CD14-positive monocyte (primary cell): ENCODE results near the gene ZC3H8. TPM values are rescaled to one million over a fixed set of nuclear protein-coding genes. Genes with fewer than 3 reads are reported as not detected.

Experiments used
- DNase-seq, 3 donors: peaks; one replicate each; pipeline ENCODE4 v3.0.0-alpha.2; 2011 to 2022
- H2AFZ ChIP-seq: 2 replicates; pipeline ENCODE4 v1.6.0; 2012; ENCODE audit warnings: mild to moderate bottlenecking, low read depth, low read length, inconsistent platforms; ENCODE audit not compliant: insufficient read depth, poor library complexity, severe bottlenecking
- H3K27ac ChIP-seq, 2 donors: 1 replicate in 1 of 2; 2 replicates in 1 of 2; pipeline ENCODE4 v1.5.1; 2012 to 2013; ENCODE audit warnings: low read length in 2 of 2, control low read depth in 1 of 2, inconsistent platforms in 1 of 2, low read depth in 1 of 2, mild to moderate bottlenecking in 1 of 2
- H3K27me3 ChIP-seq, 2 donors: one replicate each; pipeline versions ENCODE4 v1.6.0 to v1.6.1; 2011 to 2013; ENCODE audit warnings: low read length in 2 of 2; ENCODE audit not compliant: control insufficient read depth in 2 of 2, insufficient read depth in 2 of 2
- H3K36me3 ChIP-seq, 2 donors: replicated peaks in 1 of 2; 1 replicate in 1 of 2; 2 replicates in 1 of 2; pipeline versions ENCODE4 v1.5.1 to v1.6.1; 2012 to 2013; ENCODE audit warnings: low read length in 2 of 2, control low read depth in 1 of 2, inconsistent platforms in 1 of 2, mild to moderate bottlenecking in 1 of 2; ENCODE audit not compliant: insufficient read depth in 2 of 2, control insufficient read depth in 1 of 2
- H3K4me1 ChIP-seq, 2 donors: 1 replicate in 1 of 2; 2 replicates in 1 of 2; pipeline versions ENCODE4 v1.5.1 to v1.6.1; 2012 to 2013; ENCODE audit warnings: low read length in 2 of 2, control low read depth in 1 of 2, inconsistent platforms in 1 of 2, mild to moderate bottlenecking in 1 of 2, moderate library complexity in 1 of 2; ENCODE audit not compliant: insufficient read depth in 2 of 2, control insufficient read depth in 1 of 2
- H3K4me2 ChIP-seq: replicated peaks from 2 replicates; pipeline ENCODE3; 2012; ENCODE audit warnings: low read length, moderate library complexity, mild to moderate bottlenecking; ENCODE audit not compliant: poor library complexity, severe bottlenecking; ENCODE audit errors: extremely low read depth
- H3K4me3 ChIP-seq, 3 experiments: fragments of 200-600 bp in 1 of 3; sonication (generic) in 1 of 3; replicated peaks in 1 of 3; 1 replicate in 2 of 3; 2 replicates in 1 of 3; pipeline ENCODE4 v1.5.1; 2011 to 2013; ENCODE audit warnings: low read length in 3 of 3, mild to moderate bottlenecking in 3 of 3, control low read depth in 2 of 3, low read depth in 2 of 3, inconsistent platforms in 1 of 3, moderate library complexity in 1 of 3
- H3K79me2 ChIP-seq: 2 replicates; pipeline ENCODE4 v1.6.0; 2012; ENCODE audit warnings: mild to moderate bottlenecking, control low read depth, inconsistent platforms, low read length, moderate library complexity; ENCODE audit not compliant: insufficient read depth
- H3K9ac ChIP-seq: 2 replicates; pipeline ENCODE4 v1.6.0; 2017; ENCODE audit warnings: low read length, mild to moderate bottlenecking; ENCODE audit not compliant: insufficient read depth, poor library complexity, severe bottlenecking
- H3K9me3 ChIP-seq, 2 donors: replicated peaks in 1 of 2; 1 replicate in 1 of 2; 2 replicates in 1 of 2; pipeline versions ENCODE4 v1.5.1 to v1.6.1; 2012 to 2013; ENCODE audit warnings: low read length in 2 of 2, control low read depth in 1 of 2; ENCODE audit not compliant: control insufficient read depth in 1 of 2, insufficient read depth in 1 of 2
- H4K20me1 ChIP-seq: 2 replicates; pipeline ENCODE4 v1.6.0; 2012; ENCODE audit warnings: mild to moderate bottlenecking, low read length, control low read depth, moderate library complexity; ENCODE audit not compliant: insufficient read depth
- H3K27ac Mint-ChIP-seq, 7 donors: one replicate each; pipeline ENCODE4 v1.8.0; 2020; ENCODE audit warnings: mild to moderate bottlenecking in 7 of 7, mixed read lengths in 7 of 7, moderate library complexity in 6 of 7, inconsistent platforms in 2 of 7
- H3K27me3 Mint-ChIP-seq, 3 donors: one replicate each; pipeline ENCODE4 v1.8.0; 2021 to 2022; ENCODE audit warnings: low read depth in 3 of 3, mild to moderate bottlenecking in 3 of 3, mixed read lengths in 3 of 3, moderate library complexity in 3 of 3, inconsistent platforms in 1 of 3
- H3K36me3 Mint-ChIP-seq, 2 donors: one replicate each; pipeline ENCODE4 v1.8.0; 2020; ENCODE audit warnings: mixed read lengths in 2 of 2, inconsistent platforms in 1 of 2, mild to moderate bottlenecking in 1 of 2
- H3K4me1 Mint-ChIP-seq: one replicate; pipeline ENCODE4 v1.8.0; 2020; ENCODE audit warnings: mild to moderate bottlenecking, mixed read lengths
- H3K4me3 Mint-ChIP-seq, 2 donors: one replicate each; pipeline ENCODE4 v1.8.0; 2020; ENCODE audit warnings: mild to moderate bottlenecking in 2 of 2, mixed read lengths in 2 of 2, moderate library complexity in 1 of 2
- H3K9me3 Mint-ChIP-seq, 7 donors: one replicate each; pipeline ENCODE4 v1.8.0; 2020 to 2022; ENCODE audit warnings: mixed read lengths in 7 of 7, mild to moderate bottlenecking in 6 of 7, moderate library complexity in 6 of 7, inconsistent platforms in 2 of 7
- WGBS: methylation state at CpG from one replicate; pipeline ENCODE4 v1.1.5; 2013; ENCODE audit warnings: missing lambda C conversion rate; ENCODE audit not compliant: insufficient coverage; 5-methylcytosine and 5-hydroxymethylcytosine counted together
- intact Hi-C, 2 donors: fragments of 100-400 bp; cut with micrococcal nuclease; formaldehyde crosslinking; loops; one replicate each; pipeline versions ENCODE4 v1.15.0 to v1.15.1; 2023
- polyA plus RNA-seq, 3 donors: library from polyadenylated mRNA; depleted of rRNA in 1 of 3; unstranded in 2 of 3; stranded (reverse) in 1 of 3; fragments of 300-500 nt in 2 of 3; fragments of >200 nt in 1 of 3; fragmentation: Illumina TruSeq in 2 of 3; gene quantifications; 1 replicate in 2 of 3; 2 replicates in 1 of 3; pipeline ENCODE4 v1.2.3, GENCODE V29; 2012 to 2021
- TF ChIP-seq, protein P1 (sequence below): fragments of 200-600 bp; IDR thresholded peaks from one replicate; pipeline ENCODE4 v1.8.0; 2022; ENCODE audit warnings: antibody characterized with exemption, mild to moderate bottlenecking

Gene ZC3H8
- polyA plus RNA-seq, 3 donors, result 2.3 to 6.9 (median 2.3) TPM

DNA sequence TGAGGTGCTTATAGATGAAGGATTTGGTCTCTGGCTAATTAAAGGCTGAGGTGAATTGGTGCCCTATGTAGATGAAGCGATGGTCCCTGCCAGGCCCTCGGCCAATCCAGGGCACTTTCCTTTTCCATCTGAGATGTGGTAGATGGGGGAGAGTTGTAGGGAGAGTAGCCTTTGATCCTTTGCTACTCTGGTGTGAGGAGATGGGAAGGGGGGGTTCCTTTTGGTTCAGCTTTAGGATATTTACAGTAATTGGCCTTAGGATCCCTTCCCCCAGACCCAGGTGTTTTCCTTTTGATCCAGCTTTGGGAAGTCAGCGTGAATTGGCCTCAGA lies 5.4 kb upstream of the ZC3H8 start:
- Histone ChIP-seq H3K36me3 (no peaks in the 10 kb centered on the region), H3K9me3 (peaks cover 0 to 8% of the 10 kb centered on the region in 2 donors), H3K4me1 (peaks cover 24 to 30% of the 10 kb centered on the region in 2 donors), H3K27me3 (no peaks in the 10 kb centered on the region), H3K4me3 (no peak overlapping the region), H3K4me2 (no peak overlapping the region), H4K20me1 (no peaks in the 10 kb centered on the region), H2AFZ (peak overlapping the region; percentile 87), H3K9ac (no peak overlapping the region), H3K27ac (no peak overlapping the region), H3K79me2 (no peaks in the 10 kb centered on the region)
- Mint-ChIP-seq H3K27me3 (peaks cover 2 to 3% (median 2%) of the 10 kb centered on the region in 3 donors), H3K4me1 (peaks cover 29% of the 10 kb centered on the region), H3K36me3 (no peaks in the 10 kb centered on the region), H3K9me3 (peaks cover 5 to 10% (median 8%) of the 10 kb centered on the region in 7 donors), H3K27ac (no peak overlapping the region), H3K4me3 (no peak overlapping the region)
- intact Hi-C loops, result no loop called here
- TF ChIP-seq, protein P1, sequence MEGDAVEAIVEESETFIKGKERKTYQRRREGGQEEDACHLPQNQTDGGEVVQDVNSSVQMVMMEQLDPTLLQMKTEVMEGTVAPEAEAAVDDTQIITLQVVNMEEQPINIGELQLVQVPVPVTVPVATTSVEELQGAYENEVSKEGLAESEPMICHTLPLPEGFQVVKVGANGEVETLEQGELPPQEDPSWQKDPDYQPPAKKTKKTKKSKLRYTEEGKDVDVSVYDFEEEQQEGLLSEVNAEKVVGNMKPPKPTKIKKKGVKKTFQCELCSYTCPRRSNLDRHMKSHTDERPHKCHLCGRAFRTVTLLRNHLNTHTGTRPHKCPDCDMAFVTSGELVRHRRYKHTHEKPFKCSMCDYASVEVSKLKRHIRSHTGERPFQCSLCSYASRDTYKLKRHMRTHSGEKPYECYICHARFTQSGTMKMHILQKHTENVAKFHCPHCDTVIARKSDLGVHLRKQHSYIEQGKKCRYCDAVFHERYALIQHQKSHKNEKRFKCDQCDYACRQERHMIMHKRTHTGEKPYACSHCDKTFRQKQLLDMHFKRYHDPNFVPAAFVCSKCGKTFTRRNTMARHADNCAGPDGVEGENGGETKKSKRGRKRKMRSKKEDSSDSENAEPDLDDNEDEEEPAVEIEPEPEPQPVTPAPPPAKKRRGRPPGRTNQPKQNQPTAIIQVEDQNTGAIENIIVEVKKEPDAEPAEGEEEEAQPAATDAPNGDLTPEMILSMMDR, result no peak
- WGBS, result 100% methylated on average over 3 of the region's 3 CpGs
- DNase-seq, result no peak

DNA sequence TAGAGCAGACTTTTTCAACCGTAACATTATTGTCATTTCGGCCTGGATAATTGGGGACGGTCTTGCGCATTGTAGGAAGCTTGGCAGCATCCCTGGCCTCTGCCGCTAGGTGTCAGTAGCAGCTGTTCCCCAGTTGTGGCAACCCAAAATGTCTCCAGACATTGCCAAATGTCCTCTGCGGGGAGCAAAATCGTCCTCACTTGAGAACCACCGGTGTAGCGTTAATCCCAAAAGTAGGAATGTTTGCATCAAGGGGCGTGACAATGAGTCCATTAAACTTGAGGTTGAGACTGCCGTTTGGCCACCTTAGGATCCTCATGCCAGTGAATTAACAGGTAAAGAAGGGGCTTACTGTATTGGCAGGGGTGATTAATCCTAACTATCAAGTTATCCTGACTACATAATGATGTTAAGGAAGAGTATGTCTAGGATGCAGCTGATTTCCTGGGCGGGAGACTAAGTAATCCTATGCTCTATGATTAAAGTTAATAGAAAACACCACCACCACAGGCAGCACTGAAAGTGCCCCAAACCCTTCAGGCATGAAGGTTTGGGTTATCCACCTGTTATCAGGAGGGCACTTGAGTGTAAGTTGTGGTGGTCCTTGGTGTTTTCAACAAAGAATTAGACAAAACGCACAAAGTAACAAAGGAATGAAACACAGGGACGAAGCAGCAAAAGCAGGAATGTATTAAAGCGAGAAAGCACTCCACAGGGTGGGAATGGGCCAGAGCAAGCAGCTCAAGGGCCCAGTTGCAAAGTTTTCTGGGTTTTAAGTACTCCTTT lies 4.9 kb upstream of the ZC3H8 start:
- H3K36me3 ChIP-seq, result no peaks in the 10 kb centered on the region
- Mint-ChIP-seq H3K4me3 (peak overlapping the region; percentile 60 to 85), H3K27me3 (peaks cover 2 to 3% (median 2%) of the 10 kb centered on the region in 3 donors), H3K9me3 (peaks cover 5 to 10% (median 8%) of the 10 kb centered on the region in 7 donors), H3K36me3 (no peaks in the 10 kb centered on the region), H3K4me1 (peaks cover 30% of the 10 kb centered on the region), H3K27ac (peak overlapping the region in 6 of 7 donors; percentile 19 to 75 (median 56))
- TF ChIP-seq, protein P1, result peak; percentile 90
- intact Hi-C loops, result loop anchor here (5.0 to 10.0 kb wide), 3 partner anchors 175 to 283 kb away; partner anchors contain the start of genes RGPD8 (in 2 of the 2), POLR1B (in 1 of the 2) and TMEM87B (in 1 of the 2)
- H3K79me2 ChIP-seq, result no peaks in the 10 kb centered on the region
- no peak overlapping the region for H3K9ac ChIP-seq
- H3K27ac ChIP-seq, result no peak overlapping the region
- H3K9me3 ChIP-seq, result peaks cover 0 to 8% of the 10 kb centered on the region in 2 donors
- peak overlapping the region; percentile 65 for H3K4me2 ChIP-seq
- H2AFZ ChIP-seq, result peak overlapping the region; percentile 87
- WGBS, result 23% methylated on average over 10 of the region's 15 CpGs
- no peaks in the 10 kb centered on the region for H3K27me3 ChIP-seq
- DNase-seq, result peak; percentile 77 to 82 (median 81)
- peak overlapping the region in 1 of 3 experiments; percentile 54 for H3K4me3 ChIP-seq
- peaks cover 26 to 35% of the 10 kb centered on the region in 2 donors for H3K4me1 ChIP-seq
- H4K20me1 ChIP-seq, result no peaks in the 10 kb centered on the region
